NCI-H1930 (cell line): ENCODE measurements around the gene CAMK4.
A peak's percentile ranks its signal among the peaks of the same experiment; 100 is the strongest.

Source experiments
- DNase-seq, 2 experiments: peaks; one replicate each; lab custom pipeline; 2025; lab: John Stamatoyannopoulos, UW

Gene CAMK4

GRCh38 chr5:111229221-111229835 lies 5.1 kb downstream of the CAMK4 start:
- DNase-seq, result no peak

- DNase-seq, result no peak
These were observed 6.0 kb downstream of the CAMK4 start for GRCh38 chr5:111229871-111230810.

DNA sequence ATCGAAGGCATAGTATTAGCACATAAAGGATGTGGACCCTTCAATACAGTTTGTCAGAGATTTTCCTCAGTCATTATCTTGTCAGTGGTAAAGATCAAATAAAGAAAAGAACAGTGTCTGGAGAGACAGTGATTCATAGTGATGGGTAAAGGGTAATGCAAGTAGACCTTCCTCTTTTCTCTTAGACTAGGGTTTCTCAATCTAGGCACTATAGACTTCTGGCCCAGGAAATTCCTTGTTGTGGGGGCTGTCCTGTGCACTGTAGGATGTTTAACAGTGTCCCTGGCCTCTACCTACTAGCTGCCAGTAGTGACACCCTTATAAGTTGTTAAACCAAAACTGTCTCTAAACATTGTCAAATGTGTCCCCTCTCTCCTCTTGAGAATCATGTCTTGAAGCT lies 6.9 kb downstream of the CAMK4 start:
- no peak for DNase-seq

DNA sequence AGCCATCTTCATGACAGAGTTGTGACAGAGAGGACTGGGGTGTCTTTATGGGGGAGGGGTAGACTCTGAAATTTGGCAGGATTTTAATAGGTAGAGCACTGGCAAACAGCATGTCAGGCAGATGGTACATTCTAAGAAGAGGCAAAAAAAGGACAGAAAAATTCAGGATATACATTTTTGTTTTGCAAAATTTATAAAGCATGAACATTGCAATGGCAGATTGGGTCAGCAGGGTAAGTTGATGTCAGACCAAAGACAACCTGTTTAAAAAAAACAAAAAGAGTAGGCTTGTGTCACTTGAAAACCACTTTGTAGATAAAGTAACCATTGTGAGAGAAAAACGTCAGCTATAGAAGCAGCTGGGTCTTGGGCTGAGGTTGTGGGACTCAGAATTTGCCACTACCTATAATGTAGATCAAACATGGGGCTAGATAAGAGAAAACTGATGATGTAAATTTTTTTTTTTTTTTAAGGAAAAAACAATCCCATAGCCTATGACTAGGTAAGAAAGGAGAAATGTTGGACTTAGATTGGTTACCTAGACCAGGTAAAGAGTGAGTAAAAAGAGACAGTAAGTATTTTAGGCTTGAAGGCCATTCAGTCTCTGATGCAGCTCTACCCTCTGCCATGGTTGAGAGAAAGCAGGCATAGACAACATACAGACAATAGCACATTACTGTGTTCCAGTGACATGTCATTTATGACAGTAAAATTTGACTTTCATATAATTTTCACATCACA lies 8.3 kb downstream of the CAMK4 start:
- no peak for DNase-seq

DNA sequence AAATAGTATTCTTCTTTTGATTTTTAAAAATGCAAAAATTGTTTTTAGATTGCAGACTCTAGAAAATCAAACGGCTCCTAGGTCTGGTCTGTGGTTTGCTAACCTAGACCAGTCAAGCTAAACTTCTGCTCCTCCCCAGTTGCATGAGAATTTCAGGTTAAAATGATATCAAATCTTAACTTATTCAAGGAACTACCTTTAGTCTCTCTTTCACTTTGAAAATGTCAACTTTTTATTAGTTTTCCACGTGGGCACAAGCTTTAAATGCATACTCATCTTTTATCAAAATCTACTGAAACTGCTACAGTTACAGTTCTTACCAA lies 8.8 kb downstream of the CAMK4 start:
- no peak for DNase-seq

DNA sequence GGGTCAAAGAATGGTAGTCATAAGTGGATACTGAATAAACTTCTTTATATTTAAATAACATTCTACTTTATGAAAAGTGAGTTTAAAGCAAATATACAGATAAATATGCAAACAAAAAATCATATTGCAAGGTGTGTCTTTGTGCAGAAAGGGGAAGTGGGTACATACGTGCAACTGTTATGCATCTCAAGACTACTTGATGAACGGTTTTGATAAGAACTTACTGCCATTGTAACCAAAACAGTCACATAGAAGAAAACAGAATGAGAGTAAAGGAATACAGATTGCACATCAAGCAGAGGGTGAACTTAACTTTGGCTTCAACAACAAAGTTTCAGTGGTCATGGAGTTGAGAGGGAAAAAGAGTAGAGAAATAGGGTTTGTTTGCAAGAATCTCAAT lies 9.9 kb downstream of the CAMK4 start:
- no peak for DNase-seq

DNA sequence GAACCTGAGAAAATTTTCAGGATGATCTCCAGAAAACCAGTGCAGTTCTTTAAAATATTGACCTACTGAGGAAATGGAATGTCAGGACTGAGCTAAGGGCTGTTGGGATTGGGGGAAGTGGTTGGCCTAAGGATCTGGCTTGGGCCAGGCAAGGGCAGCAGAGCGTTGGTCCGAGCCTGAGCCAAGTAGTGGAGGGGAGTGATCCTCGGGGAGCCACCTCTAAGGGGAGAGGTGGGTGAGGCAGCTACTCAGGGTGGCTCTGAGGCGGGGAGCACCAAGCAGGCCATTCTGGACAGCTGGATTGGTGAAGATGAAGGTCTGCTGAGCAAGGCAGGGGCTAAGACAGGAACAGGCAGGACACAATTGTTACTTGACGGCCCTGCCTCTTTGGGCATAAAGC lies 11.5 kb downstream of the CAMK4 start:
- DNase-seq, result no peak

- no peak for DNase-seq
These were observed 12.2 kb downstream of the CAMK4 start for GRCh38 chr5:111236348-111236747.

DNA sequence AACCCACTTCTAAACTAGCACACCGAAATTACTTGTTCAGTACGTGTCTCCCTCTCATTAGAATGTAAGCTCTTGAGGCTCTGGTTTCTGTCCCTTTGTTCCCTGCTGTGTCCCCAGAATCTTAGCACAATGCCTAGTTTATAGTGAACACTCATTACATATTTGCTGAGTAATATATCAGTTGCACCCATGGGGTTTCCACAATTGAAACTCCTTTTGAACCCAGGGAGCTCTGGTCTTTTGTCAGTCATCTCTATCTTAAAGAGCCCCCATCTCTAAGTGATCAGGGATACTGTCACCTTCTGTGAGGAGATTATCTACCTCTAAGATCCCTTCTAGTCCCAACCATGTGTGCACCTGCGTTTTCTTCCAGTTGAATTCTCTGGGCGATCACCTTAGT lies 12.8 kb downstream of the CAMK4 start:
- peak in 1 of 2 experiments; percentile 20 for DNase-seq

DNA sequence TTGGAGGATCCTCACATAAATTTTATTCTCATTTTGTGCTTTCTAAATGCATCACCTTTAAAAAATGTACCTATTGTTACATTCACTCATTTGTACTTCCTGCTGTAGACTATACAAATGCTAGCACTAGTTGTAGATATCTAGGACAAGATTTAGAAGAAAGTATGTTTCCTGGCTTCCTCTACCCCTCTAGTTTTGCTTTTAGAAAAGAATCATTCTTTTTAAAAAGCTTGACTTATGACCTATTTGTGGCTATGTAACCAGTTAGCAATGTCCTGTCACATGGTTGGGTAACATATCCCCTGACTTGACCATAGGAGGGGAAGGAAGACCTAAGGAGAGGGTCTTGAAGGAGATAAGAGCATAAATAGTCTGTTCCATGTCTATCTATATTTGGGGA lies 13.3 kb downstream of the CAMK4 start:
- no peak for DNase-seq

GRCh38 chr5:111238431-111239225 lies 14.4 kb downstream of the CAMK4 start:
- DNase-seq, result no peak

- no peak for DNase-seq
These were observed 17.5 kb downstream of the CAMK4 start for GRCh38 chr5:111241696-111242095.

DNA sequence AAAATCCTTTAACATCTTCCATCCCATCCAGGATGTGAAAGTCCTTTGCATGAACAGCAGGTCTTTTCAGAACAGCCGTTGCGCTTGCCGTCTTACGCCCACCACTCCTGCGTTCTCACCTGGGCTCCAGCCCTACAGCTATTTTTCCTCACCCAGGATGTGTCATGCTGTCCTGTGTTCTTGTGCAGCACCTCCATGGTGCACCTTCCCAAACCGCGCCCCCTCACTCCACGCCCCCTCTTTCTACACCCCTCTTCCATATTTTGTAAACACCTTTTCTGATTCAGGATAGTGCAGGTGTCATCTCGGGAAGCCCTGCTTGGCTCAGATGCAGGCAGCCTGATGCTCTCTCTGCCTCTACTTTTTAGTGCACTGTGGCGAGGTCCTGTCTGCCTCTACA lies 18.4 kb downstream of the CAMK4 start:
- DNase-seq, result no peak

GRCh38 chr5:111243318-111243717 lies 19.1 kb downstream of the CAMK4 start:
- DNase-seq, result no peak

GRCh38 chr5:111245654-111246053 lies 21.5 kb downstream of the CAMK4 start:
- DNase-seq, result no peak

DNA sequence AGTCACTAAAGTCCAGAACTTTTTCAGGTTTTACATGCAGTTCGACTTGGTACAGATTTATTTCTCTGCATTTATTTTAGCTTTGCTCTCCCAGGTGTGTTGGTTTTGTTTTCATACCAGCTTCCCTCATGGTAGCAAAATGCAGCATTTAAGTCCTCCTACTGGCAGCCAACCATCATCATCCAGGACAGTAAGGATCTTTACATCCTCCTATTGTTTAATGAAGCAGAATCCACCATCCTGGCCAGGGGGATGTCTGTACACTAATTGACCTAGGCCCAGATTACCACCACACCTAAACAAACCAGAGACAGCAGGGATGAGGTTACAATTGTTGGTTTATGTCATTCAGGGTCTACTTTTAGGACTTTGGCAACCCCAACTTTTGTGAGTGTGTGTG lies 22.3 kb downstream of the CAMK4 start:
- no peak for DNase-seq

DNA sequence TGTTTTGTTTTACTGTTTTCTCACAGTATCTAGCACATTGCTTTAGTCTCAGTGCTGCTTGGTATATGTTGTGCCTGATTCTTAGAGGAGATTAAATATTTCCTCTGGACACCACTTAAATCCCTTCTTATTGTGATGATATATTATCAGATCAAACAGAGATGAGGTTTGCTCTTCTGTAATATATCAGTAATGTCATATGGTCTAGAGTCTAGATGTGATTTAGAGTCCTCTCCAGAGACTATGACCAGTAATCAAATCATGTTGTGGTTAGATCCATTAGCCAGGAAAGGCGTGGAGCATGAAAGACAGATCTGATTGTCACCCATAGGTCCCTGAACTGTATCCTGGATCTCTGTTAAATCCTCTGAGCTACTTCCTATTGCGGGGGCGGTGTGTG lies 24.4 kb downstream of the CAMK4 start:
- no peak for DNase-seq

- DNase-seq, result no peak
These were observed 27.7 kb downstream of the CAMK4 start for GRCh38 chr5:111251921-111252320.

- DNase-seq, result no peak
These were observed 28.8 kb downstream of the CAMK4 start for GRCh38 chr5:111252799-111253545.

DNA sequence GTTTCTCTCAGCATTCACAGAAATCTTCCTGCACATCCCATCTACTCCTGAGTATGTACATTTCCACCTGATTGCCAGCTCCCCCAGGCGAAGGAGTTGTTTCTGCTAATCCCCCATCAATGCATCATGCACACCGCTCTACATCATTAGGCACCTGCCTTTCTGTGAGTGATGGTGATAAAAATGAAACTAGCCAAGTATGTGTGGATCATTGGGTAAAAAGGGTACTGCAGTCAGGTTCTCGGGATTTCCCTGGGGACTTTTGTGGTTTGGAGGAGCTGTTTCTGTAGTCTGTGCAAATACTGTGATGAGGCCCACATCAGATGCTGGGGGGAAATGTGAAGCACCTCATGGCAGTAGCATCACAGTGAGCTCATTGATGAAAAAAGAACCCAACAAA lies 30.4 kb downstream of the CAMK4 start:
- DNase-seq, result no peak

- DNase-seq, result no peak
These were observed 31.0 kb downstream of the CAMK4 start for GRCh38 chr5:111255169-111255568.
